Endodermal cell (in vitro differentiated cells): ENCODE data around the gene NR2F6. TPM values are rescaled to one million over a fixed set of nuclear protein-coding genes. Genes with fewer than 3 reads are reported as not detected.

Source experiments
- DNase-seq: peaks from one replicate; pipeline ENCODE4 v3.0.0-alpha.2; 2017
- H3K27ac ChIP-seq: 2 replicates; pipeline ENCODE4 v1.5.1; 2013; ENCODE audit warnings: mild to moderate bottlenecking, low read depth, low read length, moderate library complexity
- H3K27me3 ChIP-seq: 2 replicates; pipeline ENCODE4 v1.6.1; 2013; ENCODE audit warnings: mild to moderate bottlenecking, low read length, moderate library complexity; ENCODE audit not compliant: insufficient read depth, control insufficient read depth, poor library complexity, severe bottlenecking
- H3K36me3 ChIP-seq: 2 replicates; pipeline ENCODE4 v1.7.0; 2013; ENCODE audit warnings: mild to moderate bottlenecking, low read length, moderate library complexity; ENCODE audit not compliant: control insufficient read depth, insufficient read depth
- H3K4me1 ChIP-seq: one replicate; pipeline ENCODE4 v1.7.0; 2013; ENCODE audit warnings: low read length; ENCODE audit not compliant: control insufficient read depth, insufficient read depth
- H3K4me3 ChIP-seq: 2 replicates; pipeline ENCODE4 v1.5.1; 2013; ENCODE audit warnings: mild to moderate bottlenecking, low read length, moderate library complexity
- H3K9ac ChIP-seq: 2 replicates; pipeline ENCODE4 v1.6.1; 2013; ENCODE audit warnings: mild to moderate bottlenecking, low read length, moderate library complexity; ENCODE audit not compliant: poor library complexity, severe bottlenecking; ENCODE audit errors: extremely low read depth
- H3K9me3 ChIP-seq: 2 replicates; pipeline ENCODE4 v1.6.1; 2013; ENCODE audit warnings: mild to moderate bottlenecking, low read length, moderate library complexity; ENCODE audit not compliant: control insufficient read depth
- H3K27ac Mint-ChIP-seq: 2 replicates; pipeline ENCODE4 v1.8.0; 2020; ENCODE audit warnings: mixed read lengths
- H3K27me3 Mint-ChIP-seq: 2 replicates; pipeline ENCODE4 v1.8.0; 2021; ENCODE audit warnings: mild to moderate bottlenecking, mixed read lengths; ENCODE audit not compliant: insufficient read depth
- H3K36me3 Mint-ChIP-seq: 2 replicates; pipeline ENCODE4 v1.8.0; 2020; ENCODE audit warnings: low read depth, mixed read lengths
- H3K4me1 Mint-ChIP-seq: 2 replicates; pipeline ENCODE4 v1.8.0; 2020; ENCODE audit warnings: mixed read lengths
- H3K4me3 Mint-ChIP-seq: 2 replicates; pipeline ENCODE4 v1.8.0; 2020; ENCODE audit warnings: mild to moderate bottlenecking, moderate library complexity, mixed read lengths
- H3K9me3 Mint-ChIP-seq: 2 replicates; pipeline ENCODE4 v1.8.0; 2020; ENCODE audit warnings: mild to moderate bottlenecking, mixed read lengths
- CTCF ChIP-seq: fragments of 200-600 bp; sonication (generic); conservative IDR thresholded peaks from 2 replicates; pipeline ENCODE4 v1.5.0; 2021; ENCODE audit warnings: antibody characterized with exemption, mild to moderate bottlenecking
- WGBS, 2 experiments: methylation state at CpG; one replicate each; pipeline versions ENCODE4 v1.1.5 to v1.1.7; 2013; ENCODE audit warnings: missing lambda C conversion rate in 2 of 2, mixed read lengths in 1 of 2; ENCODE audit not compliant: insufficient coverage in 1 of 2, insufficient read length in 1 of 2; 5-methylcytosine and 5-hydroxymethylcytosine counted together
- total RNA-seq, 2 donors: library from RNA; stranded (reverse); fragmentation: NEBNext Ultra II Directional in 1 of 2; extraction: Animal tissue kit (Norgen Biotek cat#: 25700) in 1 of 2; gene quantifications; 2 replicates in 1 of 2; 3 replicates in 1 of 2; pipeline ENCODE4 v1.2.1, GENCODE V29; 2021

Gene NR2F6
- total RNA-seq, 2 donors from 2014 or later, result 103 to 107 TPM

- H3K36me3 ChIP-seq, result peaks cover 23% of the 10 kb centered on the region
- peak overlapping the region; percentile 79 for H3K4me3 Mint-ChIP-seq
- H3K9me3 Mint-ChIP-seq, result no peaks in the 10 kb centered on the region
- peaks cover 3% of the 10 kb centered on the region for H3K4me1 ChIP-seq
- peak overlapping the region; percentile 82 for H3K27ac ChIP-seq
- no peaks in the 10 kb centered on the region for H3K27me3 ChIP-seq
- 35 to 40% methylated on average over 14 to 16 of the region's 16 CpGs for WGBS, 2 experiments
- H3K9me3 ChIP-seq, result no peaks in the 10 kb centered on the region
- peaks cover 4% of the 10 kb centered on the region for H3K4me1 Mint-ChIP-seq
- TF ChIP-seq CTCF, result no peak
- no peaks in the 10 kb centered on the region for H3K27me3 Mint-ChIP-seq
- H3K4me3 ChIP-seq, result peak overlapping the region; percentile 84
- DNase-seq, result peak; percentile 67
- H3K36me3 Mint-ChIP-seq, result peaks cover 32% of the 10 kb centered on the region
- H3K9ac ChIP-seq, result peak overlapping the region; percentile 88
- H3K27ac Mint-ChIP-seq, result peak overlapping the region; percentile 99
These were observed 31.1 kb downstream of the NR2F6 start for GRCh38 chr19:17214508-17215126.

- H3K9ac ChIP-seq, result no peak overlapping the region
- Mint-ChIP-seq H3K4me3 (no peak overlapping the region), H3K4me1 (peaks cover 4% of the 10 kb centered on the region), H3K27ac (no peak overlapping the region), H3K36me3 (peaks cover 37% of the 10 kb centered on the region), H3K9me3 (no peaks in the 10 kb centered on the region), H3K27me3 (no peaks in the 10 kb centered on the region)
- no peak overlapping the region for H3K27ac ChIP-seq
- H3K9me3 ChIP-seq, result no peaks in the 10 kb centered on the region
- no peak overlapping the region for H3K4me3 ChIP-seq
- no peak for TF ChIP-seq CTCF
- H3K36me3 ChIP-seq, result peaks cover 35% of the 10 kb centered on the region
- DNase-seq, result no peak
- WGBS, 2 experiments, result 94 to 96% methylated on average over 2 to 5 of the region's 5 CpGs
- no peaks in the 10 kb centered on the region for H3K27me3 ChIP-seq
- H3K4me1 ChIP-seq, result peaks cover 3% of the 10 kb centered on the region
These were observed 32.4 kb downstream of the NR2F6 start for GRCh38 chr19:17213334-17213733.

GRCh38 chr19:17211547-17212446 lies 33.9 kb downstream of the NR2F6 start:
- Histone ChIP-seq H3K4me1 (peaks cover 3% of the 10 kb centered on the region), H3K36me3 (peaks cover 32% of the 10 kb centered on the region), H3K4me3 (no peak overlapping the region), H3K27ac (no peak overlapping the region), H3K9me3 (no peaks in the 10 kb centered on the region), H3K9ac (no peak overlapping the region), H3K27me3 (no peaks in the 10 kb centered on the region)
- no peak overlapping the region for H3K27ac Mint-ChIP-seq
- no peak for TF ChIP-seq CTCF
- H3K4me3 Mint-ChIP-seq, result no peak overlapping the region
- peaks cover 4% of the 10 kb centered on the region for H3K4me1 Mint-ChIP-seq
- H3K36me3 Mint-ChIP-seq, result peaks cover 27% of the 10 kb centered on the region
- no peak for DNase-seq
- no peaks in the 10 kb centered on the region for H3K27me3 Mint-ChIP-seq
- H3K9me3 Mint-ChIP-seq, result no peaks in the 10 kb centered on the region
- WGBS, 2 experiments, result 96% methylated on average over 29 to 58 of the region's 58 CpGs
